GM23338 (cell line): ENCODE results near the gene TIMM44. TPM values are rescaled to one million over a fixed set of nuclear protein-coding genes. Genes with fewer than 3 reads are reported as not detected.

Source experiments
- ATAC-seq: fragments of 200-7000 bp; cut with Tn5 transposase; 3 replicates; pipeline ENCODE4 v1.9.1; 2020
- DNase-seq: peaks from one replicate; pipeline ENCODE4 v3.0.0-alpha.2; 2015; ENCODE audit warnings: low spot score
- H2AFZ ChIP-seq: fragments of 200-600 bp; sonication (generic); 2 replicates; pipeline ENCODE4 v1.8.0; 2016; ENCODE audit warnings: antibody characterized with exemption, mild to moderate bottlenecking, moderate library complexity
- H3F3A ChIP-seq: fragments of 200-600 bp; sonication (generic); replicated peaks from 2 replicates; pipeline ENCODE4 v1.8.0; 2017; ENCODE audit warnings: antibody characterized with exemption, mixed run types, low read depth
- H3K27ac ChIP-seq: fragments of 200-600 bp; sonication (generic); 2 replicates; pipeline ENCODE4 v1.6.1; 2016; ENCODE audit warnings: low read depth
- H3K27me3 ChIP-seq: fragments of 200-600 bp; sonication (generic); 2 replicates; pipeline ENCODE4 v1.8.0; 2016; ENCODE audit warnings: mild to moderate bottlenecking, mixed run types, moderate library complexity; ENCODE audit not compliant: insufficient read depth
- H3K36me3 ChIP-seq: fragments of 200-600 bp; sonication (generic); 2 replicates; pipeline ENCODE4 v1.8.0; 2016; ENCODE audit warnings: mild to moderate bottlenecking; ENCODE audit not compliant: insufficient read depth
- H3K4me1 ChIP-seq: fragments of 200-600 bp; sonication (generic); 2 replicates; pipeline ENCODE4 v1.8.0; 2016; ENCODE audit warnings: mild to moderate bottlenecking, moderate library complexity; ENCODE audit not compliant: insufficient read depth
- H3K4me2 ChIP-seq: fragments of 200-600 bp; sonication (generic); 2 replicates; pipeline ENCODE4 v1.7.1; 2017; ENCODE audit warnings: mixed run types
- H3K4me3 ChIP-seq: fragments of 200-600 bp; sonication (generic); 2 replicates; pipeline ENCODE4 v1.6.1; 2016; ENCODE audit warnings: mixed run types
- H3K79me2 ChIP-seq: fragments of 200-600 bp; sonication (generic); replicated peaks from 2 replicates; pipeline ENCODE4 v1.8.0; 2017; ENCODE audit warnings: mild to moderate bottlenecking; ENCODE audit not compliant: insufficient read depth
- H3K9me2 ChIP-seq: fragments of 200-600 bp; sonication (generic); 2 replicates; pipeline ENCODE4 v1.8.0; 2017; ENCODE audit not compliant: insufficient read depth
- H4K20me1 ChIP-seq: fragments of 200-600 bp; sonication (generic); replicated peaks from 2 replicates; pipeline ENCODE4 v1.8.0; 2017; ENCODE audit warnings: mild to moderate bottlenecking; ENCODE audit not compliant: insufficient read depth
- H3K27ac Mint-ChIP-seq: 2 replicates; pipeline ENCODE4 v1.8.0; 2020; ENCODE audit warnings: inconsistent platforms, mild to moderate bottlenecking, moderate library complexity, mixed read lengths
- H3K27me3 Mint-ChIP-seq: 3 replicates; pipeline ENCODE4 v1.8.0; 2022; ENCODE audit warnings: low read depth, mild to moderate bottlenecking, moderate library complexity, mixed read lengths, inconsistent platforms; ENCODE audit not compliant: insufficient read depth, poor library complexity
- H3K36me3 Mint-ChIP-seq: 3 replicates; pipeline ENCODE4 v1.8.0; 2021; ENCODE audit warnings: low read depth, mild to moderate bottlenecking, inconsistent platforms, moderate library complexity, mixed read lengths
- H3K4me1 Mint-ChIP-seq: 3 replicates; pipeline ENCODE4 v1.8.0; 2020; ENCODE audit warnings: mild to moderate bottlenecking, inconsistent platforms, mixed read lengths
- H3K4me3 Mint-ChIP-seq: 3 replicates; pipeline ENCODE4 v1.8.0; 2021; ENCODE audit warnings: moderate library complexity, mild to moderate bottlenecking, inconsistent platforms, mixed read lengths
- H3K9me3 Mint-ChIP-seq: 3 replicates; pipeline ENCODE4 v1.8.0; 2020; ENCODE audit warnings: moderate library complexity, mild to moderate bottlenecking, inconsistent platforms, mixed read lengths
- CREB1 ChIP-seq: fragments of 250-450 bp; sonication (Bioruptor Pico); IDR thresholded peaks from 2 replicates; pipeline ENCODE4 v1.5.0; 2020; ENCODE audit warnings: low read depth, mild to moderate bottlenecking, moderate library complexity
- CTCF ChIP-seq, 2 experiments: fragments of 200-600 bp in 1 of 2; sonication (generic) in 1 of 2; conservative IDR thresholded peaks; 2 replicates each; pipeline versions ENCODE4 v1.5.1 to v1.6.1; 2016 to 2017; ENCODE audit warnings: antibody characterized with exemption in 2 of 2, low read depth in 2 of 2, mild to moderate bottlenecking in 2 of 2, moderate library complexity in 1 of 2
- EZH2 ChIP-seq: fragments of 200-600 bp; sonication (generic); IDR thresholded peaks from one replicate; pipeline ENCODE4 v1.8.0; 2017; ENCODE audit warnings: antibody characterized with exemption, mild to moderate bottlenecking, low read depth; ENCODE audit not compliant: unreplicated experiment
- EZH2phosphoT487 ChIP-seq: fragments of 200-600 bp; sonication (generic); IDR thresholded peaks from one replicate; pipeline ENCODE4 v1.8.1; 2018; ENCODE audit warnings: antibody characterized with exemption; ENCODE audit not compliant: unreplicated experiment
- JUNB ChIP-seq: IDR thresholded peaks from one replicate; pipeline ENCODE4 v1.6.1; 2016; ENCODE audit warnings: antibody characterized with exemption; ENCODE audit not compliant: unreplicated experiment
- NANOG ChIP-seq: IDR thresholded peaks from 2 replicates; pipeline ENCODE4 v1.6.1; 2016; ENCODE audit warnings: antibody characterized with exemption, borderline replicate concordance
- POLR2AphosphoS5 ChIP-seq: IDR thresholded peaks from 2 replicates; pipeline ENCODE4 v1.6.1; 2016; ENCODE audit warnings: antibody characterized with exemption, low read depth
- STAT1 ChIP-seq: IDR thresholded peaks from one replicate; pipeline ENCODE4 v1.6.1; 2016; ENCODE audit warnings: antibody characterized with exemption; ENCODE audit not compliant: unreplicated experiment
- ZNF114 ChIP-seq: fragments of 250-450 bp; sonication (Bioruptor Pico); IDR thresholded peaks from 2 replicates; pipeline ENCODE4 v1.5.0; 2020; ENCODE audit warnings: mild to moderate bottlenecking, moderate library complexity
- ZNF331 ChIP-seq: fragments of 250-450 bp; sonication (Bioruptor Pico); IDR thresholded peaks from 2 replicates; pipeline ENCODE4 v1.5.0; 2020; ENCODE audit warnings: low read depth, mild to moderate bottlenecking, moderate library complexity
- ZNF462 ChIP-seq: fragments of 250-450 bp; sonication (Bioruptor Pico); IDR thresholded peaks from 2 replicates; pipeline ENCODE4 v1.5.0; 2020; ENCODE audit warnings: mild to moderate bottlenecking, moderate library complexity
- polyA plus RNA-seq: library from polyadenylated mRNA; unstranded; fragments of >200 nt; fragmentation: Nextera tagmentation; extraction: Ambion mirVana; gene quantifications from 2 replicates; pipeline ENCODE4 v1.2.1, GENCODE V29; 2016
- total RNA-seq: library from RNA; depleted of rRNA; stranded (reverse); fragments of >200 nt; shearing (Covaris generic); gene quantifications from 2 replicates; pipeline ENCODE4 v1.2.3, GENCODE V29; 2014
- TF ChIP-seq, protein P1 (sequence below): IDR thresholded peaks from one replicate; pipeline ENCODE4 v1.6.1; 2018; ENCODE audit warnings: antibody characterized with exemption; ENCODE audit not compliant: unreplicated experiment
- TF ChIP-seq, protein P2 (sequence below): IDR thresholded peaks from 2 replicates; pipeline ENCODE4 v1.6.1; 2016; ENCODE audit warnings: antibody characterized with exemption

TIMM44 gene
- total and polyA plus RNA-seq, 2 experiments from 2014 or later: 125 to 128 TPM

DNA sequence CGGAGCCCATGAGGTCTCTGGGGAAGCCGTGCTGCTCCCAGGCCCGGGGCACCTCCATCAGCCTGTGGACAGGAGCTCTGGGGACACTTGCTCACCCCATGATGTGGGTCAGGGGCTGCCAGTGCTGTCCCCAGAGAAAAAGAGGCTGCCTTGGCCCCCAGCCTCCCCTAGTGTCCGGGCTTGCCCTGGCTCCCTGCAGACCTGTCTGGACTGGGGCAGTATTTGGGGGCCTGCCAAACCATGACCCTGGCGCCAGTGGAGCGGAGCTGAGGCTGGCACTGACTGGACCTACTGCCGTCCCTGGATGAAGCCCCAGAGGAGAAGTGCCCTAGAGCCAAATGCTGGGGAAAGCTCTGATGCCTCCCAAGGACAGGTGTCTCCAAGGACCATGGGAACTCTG lies 31.6 kb upstream of the TIMM44 start:
- Mint-ChIP-seq H3K27ac (no peak overlapping the region), H3K36me3 (peaks cover 60% of the 10 kb centered on the region), H3K9me3 (no peaks in the 10 kb centered on the region), H3K4me3 (no peak overlapping the region), H3K27me3 (peaks cover 20% of the 10 kb centered on the region), H3K4me1 (peaks cover 9% of the 10 kb centered on the region)
- Histone ChIP-seq H3K27ac (0 out of 2 replicates have a peak overlapping the region, but pooled peaks have one; percentile 14), H3K79me2 (peaks cover 8% of the 10 kb centered on the region), H3K4me1 (peaks cover 6% of the 10 kb centered on the region; the same call in 1 of the 2 replicates), H3K36me3 (0 out of 2 replicates have a peak, but pooled peaks cover 9% of the 10 kb centered on the region), H3K4me2 (no peak overlapping the region), H2AFZ (no peak overlapping the region), H3F3A (peaks cover 27% of the 10 kb centered on the region), H3K4me3 (no peak overlapping the region), H3K27me3 (no peaks in the 10 kb centered on the region), H4K20me1 (peaks cover 29% of the 10 kb centered on the region), H3K9me2 (no peaks in the 10 kb centered on the region)
- DNase-seq (no peak), ATAC-seq (no peak)
- TF ChIP-seq NANOG: no peak
- TF ChIP-seq, protein P1, sequence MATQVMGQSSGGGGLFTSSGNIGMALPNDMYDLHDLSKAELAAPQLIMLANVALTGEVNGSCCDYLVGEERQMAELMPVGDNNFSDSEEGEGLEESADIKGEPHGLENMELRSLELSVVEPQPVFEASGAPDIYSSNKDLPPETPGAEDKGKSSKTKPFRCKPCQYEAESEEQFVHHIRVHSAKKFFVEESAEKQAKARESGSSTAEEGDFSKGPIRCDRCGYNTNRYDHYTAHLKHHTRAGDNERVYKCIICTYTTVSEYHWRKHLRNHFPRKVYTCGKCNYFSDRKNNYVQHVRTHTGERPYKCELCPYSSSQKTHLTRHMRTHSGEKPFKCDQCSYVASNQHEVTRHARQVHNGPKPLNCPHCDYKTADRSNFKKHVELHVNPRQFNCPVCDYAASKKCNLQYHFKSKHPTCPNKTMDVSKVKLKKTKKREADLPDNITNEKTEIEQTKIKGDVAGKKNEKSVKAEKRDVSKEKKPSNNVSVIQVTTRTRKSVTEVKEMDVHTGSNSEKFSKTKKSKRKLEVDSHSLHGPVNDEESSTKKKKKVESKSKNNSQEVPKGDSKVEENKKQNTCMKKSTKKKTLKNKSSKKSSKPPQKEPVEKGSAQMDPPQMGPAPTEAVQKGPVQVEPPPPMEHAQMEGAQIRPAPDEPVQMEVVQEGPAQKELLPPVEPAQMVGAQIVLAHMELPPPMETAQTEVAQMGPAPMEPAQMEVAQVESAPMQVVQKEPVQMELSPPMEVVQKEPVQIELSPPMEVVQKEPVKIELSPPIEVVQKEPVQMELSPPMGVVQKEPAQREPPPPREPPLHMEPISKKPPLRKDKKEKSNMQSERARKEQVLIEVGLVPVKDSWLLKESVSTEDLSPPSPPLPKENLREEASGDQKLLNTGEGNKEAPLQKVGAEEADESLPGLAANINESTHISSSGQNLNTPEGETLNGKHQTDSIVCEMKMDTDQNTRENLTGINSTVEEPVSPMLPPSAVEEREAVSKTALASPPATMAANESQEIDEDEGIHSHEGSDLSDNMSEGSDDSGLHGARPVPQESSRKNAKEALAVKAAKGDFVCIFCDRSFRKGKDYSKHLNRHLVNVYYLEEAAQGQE: no peak
- no peak for TF ChIP-seq EZH2phosphoT487
- no peak for TF ChIP-seq CREB1
- TF ChIP-seq STAT1: no peak
- no peak for TF ChIP-seq POLR2AphosphoS5
- no peak for TF ChIP-seq EZH2
- TF ChIP-seq ZNF462: no peak
- TF ChIP-seq ZNF331 (CRISPR knock-in tag): no peak
- TF ChIP-seq ZNF114 (CRISPR knock-in tag): no peak
- TF ChIP-seq, protein P2, sequence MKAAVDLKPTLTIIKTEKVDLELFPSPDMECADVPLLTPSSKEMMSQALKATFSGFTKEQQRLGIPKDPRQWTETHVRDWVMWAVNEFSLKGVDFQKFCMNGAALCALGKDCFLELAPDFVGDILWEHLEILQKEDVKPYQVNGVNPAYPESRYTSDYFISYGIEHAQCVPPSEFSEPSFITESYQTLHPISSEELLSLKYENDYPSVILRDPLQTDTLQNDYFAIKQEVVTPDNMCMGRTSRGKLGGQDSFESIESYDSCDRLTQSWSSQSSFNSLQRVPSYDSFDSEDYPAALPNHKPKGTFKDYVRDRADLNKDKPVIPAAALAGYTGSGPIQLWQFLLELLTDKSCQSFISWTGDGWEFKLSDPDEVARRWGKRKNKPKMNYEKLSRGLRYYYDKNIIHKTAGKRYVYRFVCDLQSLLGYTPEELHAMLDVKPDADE: no peak
- TF ChIP-seq JUNB: no peak
- no peak for TF ChIP-seq CTCF (conservative IDR thresholded peaks at IDR 0.05; ENCODE audit: low read depth in 2 of 2)
